GM19238 (cell line): ENCODE measurements around the gene FREM3.

Experiments
- DNase-seq: peaks from one replicate; pipeline ENCODE4 v3.0.0; 2011; ENCODE audit warnings: low spot score; ENCODE audit not compliant: insufficient read length

FREM3 gene

DNA sequence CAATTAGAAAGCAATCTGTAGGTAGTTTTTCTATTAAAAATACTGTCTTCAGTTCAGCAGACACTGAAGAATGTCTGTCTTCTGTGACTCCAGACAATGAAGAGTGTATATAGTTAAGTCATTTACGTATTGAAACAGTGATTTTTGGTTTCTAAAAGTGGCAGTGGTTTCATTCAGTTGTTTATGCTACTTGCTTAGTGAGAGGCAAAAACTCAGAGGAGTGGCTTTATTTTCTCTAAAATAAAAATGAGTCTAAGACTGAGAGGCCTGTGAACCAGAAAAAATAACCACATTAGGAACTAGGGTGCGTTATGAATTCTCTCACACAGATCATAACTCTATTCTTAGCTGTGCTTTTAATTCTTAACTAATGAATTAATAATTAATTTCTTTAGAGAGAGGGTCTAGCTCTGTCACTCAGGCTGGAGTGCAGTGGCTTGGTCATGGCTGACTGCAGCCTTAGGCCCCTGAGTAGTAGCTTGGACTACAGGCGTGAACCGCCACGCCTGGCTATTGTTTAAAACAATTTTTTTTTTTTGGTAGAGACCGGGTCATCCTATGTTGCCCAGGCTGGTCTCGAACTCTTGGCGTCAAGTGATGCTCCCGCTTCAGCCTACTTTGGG is 31.4 kb downstream of the FREM3 start:
- DNase-seq, result no peak

DNA sequence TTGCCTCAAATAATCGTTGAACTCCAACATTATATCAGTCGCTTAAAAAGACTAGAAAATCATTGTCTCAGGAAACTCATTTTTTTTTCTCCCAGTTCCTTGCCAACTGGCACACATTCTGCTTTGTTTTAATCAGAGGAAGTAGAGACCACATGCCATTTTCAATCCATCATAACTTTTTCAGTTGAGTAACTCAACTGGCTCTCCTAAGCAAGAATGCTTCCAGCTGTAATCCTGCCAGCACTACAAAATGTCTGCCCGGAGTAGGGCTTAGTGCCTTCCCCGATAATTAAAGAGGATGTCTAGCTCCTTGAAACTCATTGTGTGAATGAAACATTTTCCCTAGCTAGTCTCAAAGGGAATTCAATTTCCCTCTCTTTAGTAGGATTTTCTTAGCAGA is 33.0 kb downstream of the FREM3 start:
- no peak for DNase-seq

DNA sequence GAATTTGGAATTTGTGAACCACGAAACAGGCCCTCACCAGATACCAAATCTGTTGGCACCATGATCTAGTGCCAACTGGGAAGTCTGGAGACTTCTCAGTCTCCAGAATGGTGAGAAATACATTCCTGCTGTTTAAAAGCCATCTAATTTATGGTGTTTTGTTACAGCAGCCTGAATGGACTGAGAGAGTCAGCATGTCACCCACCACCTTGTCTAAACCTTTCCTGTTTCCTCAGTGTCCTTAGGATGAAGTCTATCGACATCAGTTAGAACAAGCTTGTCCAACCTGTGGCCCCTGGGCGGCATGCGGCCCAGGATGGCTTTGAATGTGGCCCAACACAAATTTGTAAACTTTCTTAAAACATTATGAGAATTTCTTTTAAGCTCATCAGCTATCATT is 42.1 kb downstream of the FREM3 start:
- no peak for DNase-seq

DNA sequence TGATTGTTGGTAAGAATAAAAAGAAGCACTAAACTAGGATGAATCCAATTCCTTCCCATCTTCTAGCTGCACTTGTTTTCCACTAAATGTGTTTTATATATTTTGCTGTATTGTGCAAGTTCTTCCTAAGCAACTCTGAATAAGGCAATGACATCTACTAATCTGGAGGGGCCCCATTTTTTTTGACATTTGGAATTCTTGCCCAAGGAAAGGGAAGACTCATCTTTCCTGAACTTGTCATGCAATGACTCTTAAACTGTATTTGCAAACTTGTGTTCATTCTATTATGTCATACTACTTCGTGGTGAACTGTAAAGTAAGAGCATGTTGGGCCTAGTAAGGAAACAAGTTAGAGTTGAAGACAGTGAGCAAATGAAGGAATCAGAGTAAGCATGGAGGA is 45.9 kb downstream of the FREM3 start:
- no peak for DNase-seq

- no peak for DNase-seq
Measured at GRCh38 chr4:143653031-143653430, 47.4 kb downstream of the FREM3 start.

- DNase-seq, result no peak
Measured at GRCh38 chr4:143643399-143643798, 57.1 kb downstream of the FREM3 start.

GRCh38 chr4:143642611-143643010 is 57.9 kb downstream of the FREM3 start:
- DNase-seq, result no peak

- no peak for DNase-seq
Measured at GRCh38 chr4:143641361-143641760, 59.1 kb downstream of the FREM3 start.

DNA sequence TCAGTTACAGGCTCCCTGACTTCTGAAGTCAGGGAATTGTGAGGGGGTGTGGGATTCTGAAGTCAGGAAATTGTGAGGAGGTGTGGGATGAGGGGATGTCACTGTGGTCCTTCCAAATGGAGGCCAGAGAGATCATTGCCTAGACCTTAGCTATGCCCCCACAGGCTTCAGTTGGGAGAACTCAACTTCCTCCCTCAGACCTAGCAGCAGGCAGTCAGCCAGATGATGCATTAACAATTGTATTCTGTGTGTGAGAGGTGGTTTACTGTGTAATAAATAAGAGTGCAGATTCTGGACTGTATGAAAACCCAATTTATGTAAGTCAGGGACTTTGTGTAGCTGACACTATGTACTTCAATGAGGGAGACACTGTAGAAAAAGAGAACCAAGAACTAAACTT is 65.7 kb downstream of the FREM3 start:
- DNase-seq, result no peak

- DNase-seq, result no peak
Measured at GRCh38 chr4:143633833-143634232, 66.6 kb downstream of the FREM3 start.

- no peak for DNase-seq
Measured at GRCh38 chr4:143626134-143626911, 74.2 kb downstream of the FREM3 start.

GRCh38 chr4:143625632-143626031 is 74.8 kb downstream of the FREM3 start:
- DNase-seq, result no peak

GRCh38 chr4:143623896-143624295 is 76.6 kb downstream of the FREM3 start:
- DNase-seq, result no peak

- no peak for DNase-seq
Measured at GRCh38 chr4:143618811-143619210, 81.7 kb downstream of the FREM3 start.

DNA sequence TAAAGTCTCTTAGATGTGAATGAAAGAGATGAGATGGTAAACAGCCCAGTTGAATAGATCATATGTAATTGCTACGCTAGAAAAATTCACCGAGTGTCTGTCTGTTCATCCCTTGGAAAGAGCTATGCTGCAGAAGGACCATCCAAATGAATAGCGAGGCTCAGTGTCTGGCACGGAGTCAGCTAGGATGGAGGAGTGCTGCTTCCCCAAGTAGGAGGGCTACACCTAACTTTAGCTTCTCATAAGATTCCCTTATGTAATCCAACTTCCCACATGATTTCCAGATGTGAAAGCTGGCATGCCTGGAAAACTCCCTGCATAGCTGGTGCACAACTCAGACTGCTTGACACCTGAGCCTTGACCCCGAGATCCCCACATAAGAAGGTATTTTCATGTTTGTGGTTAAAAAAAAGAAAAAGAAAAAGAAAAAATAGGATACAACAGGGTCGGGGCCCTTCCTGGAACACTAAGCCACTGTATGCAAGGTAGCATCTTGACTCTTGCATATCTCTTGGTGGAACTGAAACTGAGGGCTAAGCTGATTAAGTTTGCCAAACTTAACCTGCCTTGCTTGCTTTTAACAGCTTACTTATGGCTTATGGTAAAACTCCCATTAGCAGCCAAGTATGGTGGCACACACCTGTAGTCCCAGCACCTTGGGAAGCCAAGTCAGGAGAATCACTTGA is 82.3 kb downstream of the FREM3 start:
- DNase-seq, result no peak

DNA sequence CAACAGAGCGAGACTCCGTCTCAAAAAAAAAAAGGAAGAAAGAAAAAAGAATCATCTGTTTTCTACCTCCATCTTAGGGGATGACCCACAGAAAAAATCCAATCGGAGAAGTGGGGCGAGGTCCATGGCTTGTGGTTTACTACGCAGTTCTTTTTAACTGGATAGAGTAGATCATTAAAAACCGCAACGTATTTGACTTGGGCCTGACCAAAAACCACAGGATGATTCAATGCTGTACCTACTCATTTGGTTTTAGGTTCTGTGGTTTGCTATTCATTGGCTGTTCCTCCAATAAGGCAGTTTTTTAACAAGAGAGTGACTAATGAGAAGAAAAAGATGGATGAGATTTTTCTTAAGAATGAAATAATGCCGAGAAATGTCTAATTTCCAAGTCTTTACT is 83.7 kb downstream of the FREM3 start:
- DNase-seq, result no peak

DNA sequence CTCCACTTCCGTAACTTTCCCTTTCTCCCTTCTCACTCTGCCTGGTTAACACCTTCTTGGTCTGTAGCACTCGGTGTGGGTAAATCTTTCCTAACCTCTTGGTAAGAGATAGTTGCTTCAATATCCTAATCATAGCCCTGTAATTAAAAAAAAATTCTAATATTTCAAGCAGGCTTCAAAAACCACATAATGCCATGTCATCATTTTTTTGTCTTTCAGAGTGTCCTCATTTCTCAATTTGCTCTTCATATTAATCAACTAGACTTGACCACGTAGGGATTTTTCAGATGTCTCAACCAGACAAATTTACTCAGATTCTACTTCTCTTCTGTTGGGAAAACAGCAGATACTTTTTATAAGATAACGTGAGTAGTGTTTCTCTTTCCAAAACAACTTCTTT is 91.0 kb downstream of the FREM3 start:
- no peak for DNase-seq

GRCh38 chr4:143606480-143606879 is 94.0 kb downstream of the FREM3 start:
- no peak for DNase-seq

DNA sequence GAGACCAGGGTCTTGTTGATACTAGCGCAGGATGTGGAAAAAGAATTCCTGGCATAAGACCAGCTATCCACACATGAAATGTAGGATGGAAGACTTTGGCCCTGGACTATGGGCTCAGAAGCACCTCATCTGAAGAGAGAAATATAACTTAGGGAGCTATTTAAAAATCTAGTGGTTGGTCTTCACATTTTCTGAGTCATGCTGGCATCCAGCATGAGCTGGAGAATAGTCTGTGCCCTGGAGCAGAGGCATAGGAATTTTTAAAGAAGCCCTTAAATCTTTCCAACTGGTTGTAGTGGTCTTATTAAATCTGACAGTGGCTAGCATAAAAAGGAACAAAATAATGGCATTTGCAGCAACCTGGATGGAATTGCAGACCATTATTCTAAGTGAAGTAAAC is 100.6 kb downstream of the FREM3 start:
- no peak for DNase-seq

GRCh38 chr4:143598816-143599215 is 101.7 kb downstream of the FREM3 start:
- no peak for DNase-seq

- no peak for DNase-seq
Measured at GRCh38 chr4:143597276-143597675, 103.2 kb downstream of the FREM3 start.

DNA sequence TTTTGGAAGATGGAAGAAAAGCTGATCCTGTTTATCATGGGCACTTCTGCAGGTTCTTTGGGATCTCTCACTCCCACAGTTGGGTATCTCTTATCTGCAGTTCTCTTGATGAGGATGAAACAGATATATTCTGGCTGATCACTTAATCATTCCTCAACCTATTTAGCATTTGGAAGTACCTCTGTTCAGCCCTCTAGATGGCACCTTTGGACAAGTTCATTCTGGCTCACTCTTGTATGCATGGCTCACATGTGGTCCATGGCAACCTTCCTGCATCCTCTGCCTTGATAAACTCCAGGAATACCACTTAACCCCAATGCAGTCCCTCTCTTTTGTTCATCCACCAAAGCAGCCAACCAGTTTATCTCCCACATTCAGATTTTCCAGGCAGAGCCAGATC is 112.8 kb downstream of the FREM3 start:
- DNase-seq, result no peak

- DNase-seq, result no peak
Measured at GRCh38 chr4:143586080-143586479, 114.4 kb downstream of the FREM3 start.
